Measurements from ENCODE around the gene CACNA2D3.

DNA sequence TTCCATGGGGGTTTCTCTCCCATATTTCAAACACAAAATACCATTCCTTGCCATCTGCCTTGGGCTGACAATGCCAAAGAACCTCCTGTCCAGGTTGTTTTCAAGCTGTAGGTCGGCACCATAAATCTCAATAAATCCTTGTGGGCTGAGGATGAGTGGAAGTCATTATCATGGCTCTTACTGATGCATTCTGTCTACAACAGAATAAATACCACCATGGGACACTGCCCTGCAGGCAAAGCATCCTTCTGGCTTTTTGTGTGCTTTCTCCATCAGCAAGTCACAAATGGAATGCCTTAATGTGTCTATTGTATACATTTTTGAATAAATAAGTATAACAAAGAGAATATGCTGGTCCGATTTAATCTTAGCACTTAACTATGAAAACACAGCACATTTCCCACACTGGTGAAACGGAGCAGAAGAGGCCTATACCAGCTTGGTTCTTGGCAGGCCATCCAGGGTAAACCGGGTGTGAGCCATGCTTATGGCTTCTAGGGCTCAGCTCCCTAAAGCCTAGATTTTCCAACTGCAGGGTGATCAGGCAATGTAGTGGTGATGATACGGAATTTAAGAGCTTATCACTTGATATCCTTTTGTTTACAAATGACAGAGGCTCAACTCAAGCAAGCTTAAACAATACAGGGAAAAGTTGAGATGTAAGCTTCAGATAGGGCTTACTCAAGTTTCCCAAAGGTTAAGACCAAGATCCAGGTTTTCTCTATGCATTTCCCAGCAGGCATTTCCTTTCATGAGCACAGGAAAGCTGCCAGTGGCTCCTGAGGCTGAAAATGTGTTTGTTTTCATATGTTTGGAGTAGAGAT, 938.8 kb downstream of the CACNA2D3 start:
- TF ChIP-seq, protein P1, sequence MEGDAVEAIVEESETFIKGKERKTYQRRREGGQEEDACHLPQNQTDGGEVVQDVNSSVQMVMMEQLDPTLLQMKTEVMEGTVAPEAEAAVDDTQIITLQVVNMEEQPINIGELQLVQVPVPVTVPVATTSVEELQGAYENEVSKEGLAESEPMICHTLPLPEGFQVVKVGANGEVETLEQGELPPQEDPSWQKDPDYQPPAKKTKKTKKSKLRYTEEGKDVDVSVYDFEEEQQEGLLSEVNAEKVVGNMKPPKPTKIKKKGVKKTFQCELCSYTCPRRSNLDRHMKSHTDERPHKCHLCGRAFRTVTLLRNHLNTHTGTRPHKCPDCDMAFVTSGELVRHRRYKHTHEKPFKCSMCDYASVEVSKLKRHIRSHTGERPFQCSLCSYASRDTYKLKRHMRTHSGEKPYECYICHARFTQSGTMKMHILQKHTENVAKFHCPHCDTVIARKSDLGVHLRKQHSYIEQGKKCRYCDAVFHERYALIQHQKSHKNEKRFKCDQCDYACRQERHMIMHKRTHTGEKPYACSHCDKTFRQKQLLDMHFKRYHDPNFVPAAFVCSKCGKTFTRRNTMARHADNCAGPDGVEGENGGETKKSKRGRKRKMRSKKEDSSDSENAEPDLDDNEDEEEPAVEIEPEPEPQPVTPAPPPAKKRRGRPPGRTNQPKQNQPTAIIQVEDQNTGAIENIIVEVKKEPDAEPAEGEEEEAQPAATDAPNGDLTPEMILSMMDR (IDR thresholded peaks at IDR 0.05) = no peak
- TF ChIP-seq POLR2AphosphoS5 (IDR thresholded peaks at IDR 0.05; ENCODE audit: insufficient read depth in 1 of 2, low read depth in 1 of 2) (no peak), POLR2A (IDR thresholded peaks at IDR 0.05) (no peak)
